ENCODE measurements around the gene CAPN2.

- TF ChIP-seq CTCF (IDR thresholded peaks at IDR 0.05; ENCODE audit: low read depth, low read length) (no peak), POLR2A (IDR thresholded peaks at IDR 0.05; ENCODE audit: extremely low read depth, insufficient read length) (no peak)
These were observed 29.8 kb upstream of the CAPN2 start for GRCh38 chr1:223682502-223682901.
